ENCODE results near the gene RPS18.
"Not testable (repeated sequence)": the region's sequence is repeated elsewhere in the genome, so short reads cannot be mapped to it uniquely, and the experiment has no call there.

The RPS18 gene

DNA sequence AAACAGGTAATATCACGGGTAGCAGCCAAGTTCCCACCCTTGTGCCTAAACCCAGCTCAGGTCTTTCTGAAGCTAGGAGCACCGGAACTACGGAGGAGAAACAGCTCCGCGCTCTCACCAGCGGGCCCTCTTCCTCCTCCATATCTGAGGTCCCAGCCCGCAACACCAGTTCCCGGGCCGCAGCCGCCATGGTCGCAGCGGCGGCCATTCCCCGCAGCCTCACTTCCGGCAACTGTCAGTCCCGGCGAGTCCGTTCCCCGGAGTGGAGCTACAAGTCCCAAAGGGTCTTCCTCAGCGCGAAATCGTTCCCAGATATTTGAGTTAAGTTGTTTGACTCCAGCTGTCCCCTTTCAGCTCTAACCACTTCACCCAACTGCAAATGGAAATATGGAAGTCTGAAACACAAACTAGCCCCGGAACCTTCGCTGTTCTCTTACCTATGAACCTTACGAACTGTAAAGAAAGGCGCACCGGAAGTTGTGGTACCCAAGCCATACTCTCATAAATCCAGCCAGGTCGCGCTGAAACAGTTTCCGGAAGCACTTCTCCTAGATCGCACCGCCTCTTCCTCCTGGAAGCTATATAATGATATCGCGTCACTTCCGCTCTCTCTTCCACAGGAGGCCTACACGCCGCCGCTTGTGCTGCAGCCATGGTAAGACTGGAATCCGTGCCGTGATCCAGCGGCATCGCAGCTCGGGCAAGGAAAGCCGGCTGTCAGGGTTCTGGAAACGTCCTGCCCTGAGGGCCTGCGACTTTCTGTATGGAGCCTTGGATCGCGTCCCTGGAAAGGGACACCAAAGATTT lies at the start of gene RPS18, which contains the start of gene VPS52:
RPS18 (plus strand) TSS at position 608 of the 807 bp plus-strand sequence; CDS start at position 653, 45 bp downstream.
VPS52 (minus strand) TSS at position 409 of the 807 bp plus-strand sequence; CDS start at position 208, 201 bp downstream.
- no peak for FAIRE-seq

DNA sequence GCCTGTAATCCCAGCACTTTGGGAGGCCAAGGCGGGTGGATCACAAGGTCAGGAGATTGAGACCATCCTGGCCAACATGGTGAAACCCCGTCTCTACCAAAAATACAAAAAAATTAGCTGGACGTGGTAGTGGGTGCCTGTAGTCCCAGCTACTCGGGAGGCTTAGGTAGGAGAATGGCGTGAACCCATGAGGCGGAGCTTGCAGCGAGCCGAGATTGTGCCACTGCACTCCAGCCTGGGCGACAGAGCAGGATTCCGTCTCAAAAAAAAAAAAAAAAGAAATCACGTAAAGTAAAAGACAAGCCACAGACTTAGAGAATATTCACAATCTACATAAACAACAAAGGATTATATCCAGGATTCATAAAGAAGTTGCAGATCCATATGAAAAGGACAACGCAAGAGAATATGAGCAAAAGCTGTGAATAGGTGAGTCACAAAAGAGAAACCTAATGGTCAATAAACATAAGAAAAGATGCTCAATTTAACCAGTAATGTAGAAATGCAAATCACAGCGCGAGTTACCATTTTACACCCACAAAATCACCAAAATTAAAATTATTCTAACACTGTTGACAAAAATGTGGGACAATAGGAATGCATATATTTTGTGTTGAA lies 45.3 kb upstream of the RPS18 start:
- not testable (repeated sequence) for FAIRE-seq

DNA sequence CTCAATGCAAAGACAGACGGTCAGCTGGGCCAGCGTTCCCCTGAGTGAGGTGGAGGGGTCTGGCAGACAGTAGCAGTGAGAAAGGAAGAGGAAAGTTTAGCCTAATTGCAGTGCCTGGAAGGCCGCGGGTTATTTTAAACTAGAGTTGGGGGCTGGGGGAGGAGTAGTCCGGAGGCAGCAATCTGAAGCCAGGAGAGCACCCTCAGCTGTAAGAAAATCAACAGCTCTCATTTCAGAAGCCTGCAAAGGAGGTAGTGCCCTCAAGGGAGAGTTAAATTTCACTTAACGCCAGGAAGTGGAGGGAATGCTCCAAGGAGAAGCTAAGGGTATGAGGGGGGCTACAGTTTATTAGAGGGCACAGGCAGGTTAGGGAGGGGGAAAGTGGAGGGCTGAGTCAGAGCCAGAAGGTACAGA lies 36.6 kb upstream of the RPS18 start:
- FAIRE-seq: no peak

- FAIRE-seq: no peak
These were observed 35.5 kb upstream of the RPS18 start for GRCh38 chr6:33236328-33236727.

DNA sequence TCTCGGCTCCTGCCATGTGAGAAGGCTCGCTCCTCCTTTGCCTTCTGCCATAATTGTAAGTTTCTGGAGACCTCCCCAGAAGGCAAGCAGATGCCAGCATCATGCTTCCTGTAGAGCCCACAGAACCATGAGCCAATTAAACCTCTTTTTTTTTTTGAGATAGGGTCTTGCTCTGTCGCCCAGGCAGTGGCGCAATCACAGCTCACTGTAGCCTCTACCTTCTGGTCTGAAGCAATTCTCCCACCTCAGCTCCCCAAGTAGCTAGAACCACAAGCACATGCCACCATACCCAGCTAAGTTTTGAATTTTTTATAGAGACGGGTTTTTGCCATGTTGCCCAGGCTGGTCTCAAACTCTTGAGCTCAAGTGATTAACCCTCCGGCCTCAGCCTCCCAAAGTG lies 35.0 kb upstream of the RPS18 start:
- FAIRE-seq: no peak

DNA sequence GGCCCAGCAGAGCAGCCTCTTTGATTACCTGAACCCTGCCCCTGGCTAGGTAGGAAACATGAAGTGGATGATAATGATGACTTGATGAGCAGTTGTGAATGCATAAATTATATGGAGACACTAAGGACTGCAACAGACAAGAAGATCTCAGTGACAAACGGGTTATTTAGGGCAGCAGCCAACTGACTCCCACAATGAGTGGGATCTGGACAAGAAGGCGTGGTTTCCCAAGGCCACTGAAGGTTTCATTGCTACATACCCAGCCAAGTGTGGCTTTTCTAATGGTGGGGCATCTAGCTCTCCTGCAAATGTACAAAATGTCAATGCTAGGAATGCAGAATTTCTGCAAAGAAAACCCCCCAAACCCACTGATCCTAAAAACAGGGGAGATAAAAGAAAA lies 34.1 kb upstream of the RPS18 start:
- FAIRE-seq: no peak

- FAIRE-seq: no peak
These were observed 29.9 kb upstream of the RPS18 start for GRCh38 chr6:33241968-33242367.

- FAIRE-seq: no peak
These were observed 28.4 kb upstream of the RPS18 start for GRCh38 chr6:33243476-33243875.

- no peak for FAIRE-seq
These were observed 23.8 kb upstream of the RPS18 start for GRCh38 chr6:33247977-33248642.

DNA sequence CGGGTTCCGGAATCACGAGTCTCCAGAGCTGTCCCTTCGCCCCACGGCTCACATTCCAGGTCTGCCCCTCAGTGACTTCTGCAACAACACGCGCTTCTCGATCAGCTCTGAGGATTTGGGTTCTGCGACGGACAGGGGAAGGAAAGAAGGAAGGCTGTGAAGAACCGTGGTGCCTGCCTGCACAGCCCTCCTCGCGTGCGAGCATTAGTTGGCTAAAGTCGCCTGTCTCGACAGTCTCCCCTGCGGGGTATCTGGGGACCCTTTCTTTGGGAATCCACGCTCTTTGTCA lies 23.3 kb upstream of the RPS18 start:
- no peak for FAIRE-seq

DNA sequence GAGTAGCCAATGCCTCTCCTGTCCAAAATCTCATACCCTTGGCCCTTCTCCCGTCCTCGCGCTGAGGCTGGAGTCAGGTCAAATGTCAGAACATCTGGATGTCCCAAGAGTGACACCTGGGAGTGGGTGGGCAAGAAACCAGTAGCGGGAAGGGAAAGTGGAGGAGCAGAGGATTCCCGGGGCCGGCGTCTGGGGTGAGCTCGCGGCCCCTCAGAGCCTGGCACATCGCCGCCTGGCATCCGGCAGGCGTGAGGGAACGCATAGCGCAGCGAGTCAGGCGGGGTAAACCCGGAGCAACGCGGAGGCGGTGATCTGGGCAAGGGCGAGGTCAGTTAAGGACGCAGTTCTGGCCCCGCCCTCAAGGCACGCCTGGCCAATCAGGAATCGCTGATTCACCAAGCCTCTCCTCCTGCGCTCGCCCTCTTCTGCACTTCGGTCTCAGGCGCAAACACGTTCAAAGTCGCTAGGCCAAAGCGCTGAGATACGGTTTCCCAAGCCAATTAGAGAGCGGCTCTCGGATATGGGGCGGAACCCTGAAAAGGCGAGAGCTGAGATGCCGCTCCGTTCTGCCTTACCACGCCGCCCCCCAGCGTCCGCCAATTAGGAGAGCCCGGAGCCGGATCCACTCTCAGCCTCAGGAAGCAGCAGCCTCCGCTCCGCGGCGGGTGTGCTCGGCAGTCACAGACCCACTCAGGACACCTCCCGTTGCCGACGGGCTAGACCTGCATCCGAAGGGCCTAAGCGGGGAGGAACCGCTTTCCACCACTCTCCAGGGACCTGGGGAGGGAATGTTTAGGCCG lies 22.7 kb upstream of the RPS18 start:
- peak; percentile 38 for FAIRE-seq

- FAIRE-seq: no peak
These were observed 21.9 kb upstream of the RPS18 start for GRCh38 chr6:33249732-33250630.

- no peak for FAIRE-seq
These were observed 21.1 kb upstream of the RPS18 start for GRCh38 chr6:33250731-33251130.

DNA sequence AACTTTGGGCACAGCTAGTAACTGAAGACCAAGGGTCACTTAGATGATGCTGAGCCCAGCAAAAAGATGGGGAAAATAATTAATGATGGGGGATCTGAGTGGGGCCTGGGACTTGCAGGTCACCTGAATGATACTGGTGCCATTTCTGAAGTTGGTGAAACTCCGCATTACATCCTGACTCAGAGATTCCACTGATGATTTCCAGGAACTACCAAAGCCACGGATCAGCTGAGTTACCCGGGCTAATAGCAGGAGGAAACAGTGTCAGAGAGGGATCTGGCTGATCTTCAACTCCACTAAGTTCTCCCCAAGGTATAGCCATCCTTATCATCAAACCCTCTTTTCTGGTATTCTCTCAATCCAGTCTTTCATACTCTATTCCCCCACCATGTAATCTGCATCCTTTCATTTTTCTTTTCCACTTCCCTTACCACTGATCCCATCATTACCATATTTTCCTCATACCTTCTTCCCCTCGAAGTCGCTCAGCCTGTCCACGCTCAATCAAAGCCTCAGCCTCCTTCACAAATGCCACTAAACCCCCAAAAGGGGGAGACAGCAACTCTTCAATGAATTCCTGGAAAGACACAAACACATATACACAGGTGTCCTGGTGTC lies 20.4 kb upstream of the RPS18 start:
- FAIRE-seq: no peak

DNA sequence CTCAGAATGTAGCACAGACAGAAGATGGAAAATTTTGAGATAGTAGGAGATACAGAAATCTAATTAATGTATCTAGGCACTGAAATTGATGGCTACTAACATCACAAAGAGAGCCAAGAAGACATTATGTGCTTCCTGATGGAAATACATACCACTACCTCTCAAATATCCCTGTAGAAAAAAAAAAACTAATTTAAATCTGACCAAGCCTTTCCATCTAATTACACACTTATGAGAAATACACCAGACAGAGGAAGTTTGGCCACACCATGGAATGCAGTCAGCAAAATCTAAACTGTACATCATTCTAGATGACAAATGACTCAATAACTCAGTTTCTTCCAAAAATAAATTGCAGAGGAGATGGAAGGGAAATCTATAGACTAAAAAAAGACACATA lies 19.1 kb upstream of the RPS18 start:
- no peak for FAIRE-seq

DNA sequence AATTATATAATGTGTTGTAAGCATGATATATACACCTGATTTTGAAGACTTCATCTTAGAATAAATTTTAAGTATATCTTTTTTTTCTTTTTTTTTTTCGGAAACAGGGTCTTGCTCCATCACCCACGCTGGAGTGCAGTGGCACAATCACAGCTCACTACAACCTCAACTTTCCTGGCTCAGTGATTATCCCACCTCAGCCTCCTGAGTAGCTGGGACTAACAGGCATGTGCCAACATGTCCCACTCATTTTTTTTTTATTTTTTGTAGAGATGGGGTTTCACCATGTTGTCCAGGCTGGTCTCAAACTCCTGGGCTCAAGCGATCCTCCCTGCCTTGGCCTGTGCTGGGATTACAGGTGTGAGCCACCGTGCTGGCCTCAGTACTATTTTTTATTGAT lies 17.3 kb upstream of the RPS18 start:
- no peak for FAIRE-seq

- no peak for FAIRE-seq
These were observed 12.8 kb upstream of the RPS18 start for GRCh38 chr6:33259032-33259431.

DNA sequence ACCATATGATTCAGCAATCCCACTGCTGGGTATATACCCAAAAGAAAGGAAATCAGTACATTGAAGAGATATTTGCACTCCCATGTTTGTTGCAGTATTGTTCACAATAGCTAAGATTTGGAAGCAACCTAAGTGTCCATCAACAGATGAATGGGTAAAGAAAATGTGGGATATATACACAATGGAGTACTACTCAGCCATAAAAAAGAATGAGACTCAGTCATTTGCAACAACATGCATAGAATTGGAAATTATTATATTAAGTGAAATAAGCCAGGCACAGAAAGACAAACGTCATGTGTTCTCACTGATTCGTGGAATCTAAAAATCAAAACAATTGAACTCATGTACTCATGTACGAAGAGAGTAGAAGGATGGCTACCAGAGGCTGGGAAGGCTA lies 9.4 kb upstream of the RPS18 start:
- FAIRE-seq: not testable (repeated sequence)

- no peak for FAIRE-seq
These were observed 7.9 kb upstream of the RPS18 start for GRCh38 chr6:33264015-33264414.

- FAIRE-seq: no peak
These were observed 783 bp upstream of the RPS18 start for GRCh38 chr6:33271117-33271467.

GRCh38 chr6:33272275-33273128 lies 627 bp downstream of the RPS18 start:
- no peak for FAIRE-seq
